GM19043 (cell line): ENCODE data around the gene MALT1.
A peak's percentile ranks its signal among the peaks of the same experiment; 100 is the strongest.

Experiments used
- ATAC-seq: cut with Tn5 transposase; IDR thresholded peaks from one replicate; pipeline ENCODE4 v1.9.1; 2021; ENCODE audit warnings: low read depth; ENCODE audit not compliant: unreplicated experiment

Gene MALT1

GRCh38 chr18:58800582-58800981 is 129.3 kb downstream of the MALT1 start:
- ATAC-seq = peak; percentile 84

GRCh38 chr18:58802959-58803358 is 131.7 kb downstream of the MALT1 start:
- ATAC-seq = no peak

- ATAC-seq = no peak
Observed at GRCh38 chr18:58803978-58804377, 132.7 kb downstream of the MALT1 start.
